B cell (primary cell): ENCODE results near the gene LRP11. TPM values are rescaled to one million over a fixed set of nuclear protein-coding genes. Genes with fewer than 3 reads are reported as not detected.
A peak's percentile ranks its signal among the peaks of the same experiment; 100 is the strongest.

Experiments
- ATAC-seq: fragments of 200-7000 bp; cut with Tn5 transposase; one replicate; pipeline ENCODE4 v1.10.0; 2021; ENCODE audit warnings: low read depth, mild to moderate bottlenecking, moderate number of reproducible peaks, moderate library complexity
- CTCF ChIA-PET: fragments of 350-600 bp; sonication (Branson Sonifier 250); formaldehyde crosslinking; loops from one replicate; lab custom pipeline; 2021; ENCODE audit warnings: antibody characterized with exemption, inconsistent platforms; lab: Charles Lee
- POLR2A ChIA-PET: fragments of 350-600 bp; sonication (Branson Sonifier 250); formaldehyde crosslinking; loops from one replicate; lab custom pipeline; 2021; ENCODE audit warnings: antibody characterized with exemption; lab: Charles Lee
- DNase-seq: peaks from one replicate; pipeline ENCODE4 v3.0.0; 2013
- H2AFZ ChIP-seq: 2 replicates; pipeline ENCODE4 v1.6.1; 2012; ENCODE audit warnings: mild to moderate bottlenecking, low read depth, low read length; ENCODE audit not compliant: insufficient read depth, poor library complexity, severe bottlenecking
- H3K27ac ChIP-seq, 2 donors: 1 replicate in 1 of 2; 2 replicates in 1 of 2; pipeline ENCODE4 v1.5.1; 2012 to 2013; ENCODE audit warnings: low read length in 2 of 2, mild to moderate bottlenecking in 2 of 2, moderate library complexity in 1 of 2
- H3K27me3 ChIP-seq, 4 experiments: fragments of 200-600 bp in 1 of 4; sonication (generic) in 1 of 4; replicated peaks in 1 of 4; 1 replicate in 2 of 4; 2 replicates in 2 of 4; pipeline versions ENCODE4 v1.6.1 to v1.7.0; 2013 to 2016; ENCODE audit warnings: low read length in 3 of 4, mild to moderate bottlenecking in 2 of 4, mixed read lengths in 1 of 4, moderate library complexity in 1 of 4; ENCODE audit not compliant: insufficient read depth in 4 of 4, control insufficient read depth in 3 of 4; ENCODE audit errors: control extremely low read depth in 1 of 4
- H3K36me3 ChIP-seq, 2 experiments: replicated peaks in 1 of 2; 1 replicate in 1 of 2; 2 replicates in 1 of 2; pipeline versions ENCODE4 v1.6.1 to v1.7.1; 2013; ENCODE audit warnings: low read length in 1 of 2; ENCODE audit not compliant: insufficient read depth in 2 of 2, control insufficient read depth in 1 of 2; ENCODE audit errors: control extremely low read depth in 1 of 2, extremely low read depth in 1 of 2
- H3K4me1 ChIP-seq, 2 donors: fragments of 200-600 bp in 1 of 2; sonication (generic) in 1 of 2; 1 replicate in 1 of 2; 2 replicates in 1 of 2; pipeline versions ENCODE4 v1.5.1 to v1.6.1; 2013 to 2017; ENCODE audit warnings: low read length in 2 of 2; ENCODE audit not compliant: control insufficient read depth in 2 of 2, insufficient read depth in 2 of 2
- H3K4me2 ChIP-seq: replicated peaks from 2 replicates; pipeline ENCODE3; 2012; ENCODE audit warnings: mild to moderate bottlenecking, low read depth, low read length; ENCODE audit not compliant: poor library complexity, severe bottlenecking
- H3K4me3 ChIP-seq, 5 experiments: fragments of 200-600 bp in 1 of 5; sonication (generic) in 1 of 5; 1 replicate in 3 of 5; 2 replicates in 2 of 5; pipeline versions ENCODE4 v1.5.1 to v1.7.0; 2011 to 2016; ENCODE audit warnings: low read length in 4 of 5, mild to moderate bottlenecking in 4 of 5, low read depth in 2 of 5, control low read depth in 1 of 5, moderate library complexity in 1 of 5; ENCODE audit not compliant: insufficient read depth in 1 of 5; ENCODE audit errors: control extremely low read depth in 1 of 5, extremely low read depth in 1 of 5
- H3K79me2 ChIP-seq: fragments of 200-600 bp; sonication (generic); one replicate; pipeline ENCODE4 v1.6.0; 2016; ENCODE audit warnings: low read length; ENCODE audit not compliant: control insufficient read depth, insufficient read depth
- H3K9ac ChIP-seq: fragments of 200-600 bp; sonication (generic); 2 replicates; pipeline ENCODE4 v1.6.1; 2017; ENCODE audit warnings: mild to moderate bottlenecking, low read length, moderate library complexity
- H3K9me3 ChIP-seq, 3 donors: one replicate each; pipeline versions ENCODE4 v1.6.1 to v1.7.1; 2013; ENCODE audit warnings: low read length in 2 of 3; ENCODE audit not compliant: control insufficient read depth in 2 of 3, insufficient read depth in 1 of 3; ENCODE audit errors: control extremely low read depth in 1 of 3
- H4K20me1 ChIP-seq: 2 replicates; pipeline ENCODE4 v1.6.0; 2012; ENCODE audit warnings: mild to moderate bottlenecking, low read length; ENCODE audit not compliant: insufficient read depth, control insufficient read depth, poor library complexity, severe bottlenecking
- H3K27ac Mint-ChIP-seq: one replicate; pipeline ENCODE4 v1.8.0; 2021; ENCODE audit warnings: mixed read lengths
- H3K27me3 Mint-ChIP-seq: one replicate; pipeline ENCODE4 v1.8.0; 2021; ENCODE audit warnings: mixed read lengths
- H3K4me1 Mint-ChIP-seq: one replicate; pipeline ENCODE4 v1.8.0; 2021; ENCODE audit warnings: mixed read lengths
- H3K4me3 Mint-ChIP-seq: one replicate; pipeline ENCODE4 v1.8.0; 2021; ENCODE audit warnings: mixed read lengths
- H3K9me3 Mint-ChIP-seq: one replicate; pipeline ENCODE4 v1.8.0; 2022; ENCODE audit warnings: mixed read lengths; ENCODE audit not compliant: insufficient read depth
- CTCF ChIP-seq: fragments of 200-600 bp; IDR thresholded peaks from one replicate; pipeline ENCODE4 v1.8.0; 2022; ENCODE audit warnings: antibody characterized with exemption, mild to moderate bottlenecking
- EZH2 ChIP-seq: IDR thresholded peaks from 2 replicates; pipeline ENCODE4 v1.6.1; 2012; ENCODE audit warnings: borderline replicate concordance, low read depth, mild to moderate bottlenecking, moderate library complexity, low read length; ENCODE audit not compliant: insufficient read depth, poor library complexity, severe bottlenecking
- WGBS: methylation state at CpG from one replicate; pipeline ENCODE4 v1.1.5; 2013; ENCODE audit warnings: missing lambda C conversion rate; ENCODE audit not compliant: insufficient coverage; 5-methylcytosine and 5-hydroxymethylcytosine counted together
- intact Hi-C: fragments of 100-400 bp; cut with micrococcal nuclease; formaldehyde crosslinking; loops from one replicate; pipeline ENCODE4 v1.10.0; 2022
- polyA plus RNA-seq: library from polyadenylated mRNA; depleted of rRNA; stranded (reverse); fragments of >200 nt; gene quantifications from 2 replicates; pipeline ENCODE4 v1.2.3, GENCODE V29; 2012
- total RNA-seq, 2 donors: library from RNA; stranded (reverse); fragments of 120-200 nt in 1 of 2; gene quantifications; 1 replicate in 1 of 2; 2 replicates in 1 of 2; pipeline versions ENCODE4 v1.2.3 to v1.2.4, GENCODE V29; 2013 to 2022

LRP11 gene
- total and polyA plus RNA-seq, 2 donors (not counting 1 experiment from before 2014, with no cell fraction given), result 0.34 to 1.2 TPM

- peaks cover 13 to 14% of the 10 kb centered on the region in 2 donors for H3K4me1 ChIP-seq
- no peak for ATAC-seq
- no peaks in the 10 kb centered on the region for H4K20me1 ChIP-seq
- Mint-ChIP-seq H3K27ac (no peak overlapping the region), H3K9me3 (no peaks in the 10 kb centered on the region), H3K4me3 (peak overlapping the region; percentile 40), H3K4me1 (peaks cover 12% of the 10 kb centered on the region), H3K27me3 (peaks cover 29% of the 10 kb centered on the region)
- H3K79me2 ChIP-seq, result no peaks in the 10 kb centered on the region
- no peak for DNase-seq
- H3K9ac ChIP-seq, result no peak overlapping the region
- CTCF ChIA-PET, result no interaction called here
- intact Hi-C loops, result loop anchor here (5.0 kb wide), 1 partner anchor 115 kb away; the partner anchor contains the start of genes NUP43 and PCMT1
- POLR2A ChIA-PET, result no interaction called here
- peaks cover 0 to 6% (median 0%) of the 10 kb centered on the region in 3 donors for H3K9me3 ChIP-seq
- no peaks in the 10 kb centered on the region for H3K36me3 ChIP-seq
- no peak overlapping the region for H3K4me3 ChIP-seq
- peaks cover 2 to 32% (median 20%) of the 10 kb centered on the region in 4 experiments for H3K27me3 ChIP-seq
- no peak for TF ChIP-seq CTCF
- no peak for TF ChIP-seq EZH2
- H2AFZ ChIP-seq, result no peak overlapping the region
- WGBS, result 80% methylated on average over 11 of the region's 14 CpGs
- no peak overlapping the region for H3K27ac ChIP-seq
- no peak overlapping the region for H3K4me2 ChIP-seq
Measured at GRCh38 chr6:149861603-149862423, 2.3 kb downstream of the LRP11 start.
